OCI-LY1 (cell line): Measurements from ENCODE around the gene SPOCK1.

ENCODE experiments used
- H2AFZ ChIP-seq: fragments of 200-600 bp; sonication (generic), shearing (Covaris generic); 2 replicates; pipeline ENCODE4 v1.6.0; 2014; ENCODE audit warnings: antibody characterized with exemption, mild to moderate bottlenecking, low read length
- H3F3A ChIP-seq: fragments of 200-600 bp; sonication (generic), shearing (Covaris generic); 2 replicates; pipeline ENCODE4 v1.6.0; 2014; ENCODE audit warnings: mild to moderate bottlenecking, antibody characterized with exemption, low read length, moderate library complexity; ENCODE audit not compliant: insufficient read depth
- H3K27ac ChIP-seq: fragments of 200-600 bp; sonication (generic); 2 replicates; pipeline ENCODE4 v1.5.1; 2014; ENCODE audit warnings: low read length, mixed run types, mild to moderate bottlenecking, low read depth; ENCODE audit not compliant: poor library complexity, severe bottlenecking
- H3K27me3 ChIP-seq: fragments of 200-600 bp; sonication (generic); 2 replicates; pipeline ENCODE4 v1.6.0; 2014; ENCODE audit warnings: antibody characterized with exemption, mild to moderate bottlenecking, low read length, moderate library complexity; ENCODE audit not compliant: insufficient read depth
- H3K36me3 ChIP-seq: fragments of 200-600 bp; sonication (generic); 2 replicates; pipeline ENCODE4 v1.6.1; 2014; ENCODE audit warnings: mild to moderate bottlenecking, antibody characterized with exemption, low read length, moderate library complexity, mixed read lengths; ENCODE audit not compliant: insufficient read depth
- H3K4me1 ChIP-seq: fragments of 200-600 bp; sonication (generic); 2 replicates; pipeline ENCODE4 v1.5.1; 2014; ENCODE audit warnings: mild to moderate bottlenecking, low read length, moderate library complexity; ENCODE audit not compliant: insufficient read depth, severe bottlenecking
- H3K4me2 ChIP-seq: fragments of 200-600 bp; sonication (generic), shearing (Covaris generic); 2 replicates; pipeline ENCODE4 v1.6.1; 2014; ENCODE audit warnings: low read length
- H3K4me3 ChIP-seq: fragments of 200-600 bp; sonication (generic); 2 replicates; pipeline ENCODE4 v1.5.1; 2014; ENCODE audit warnings: low read length, low read depth, mild to moderate bottlenecking, mixed read lengths; ENCODE audit not compliant: poor library complexity, severe bottlenecking
- H3K79me2 ChIP-seq: fragments of 200-600 bp; shearing (Covaris generic); 2 replicates; pipeline ENCODE4 v1.6.1; 2016; ENCODE audit warnings: mixed run types, low read length, mixed read lengths; ENCODE audit not compliant: insufficient read depth
- H3K9ac ChIP-seq: fragments of 200-600 bp; sonication (generic), shearing (Covaris generic); 2 replicates; pipeline ENCODE4 v1.6.1; 2014; ENCODE audit warnings: mild to moderate bottlenecking, low read length, mixed read lengths
- H3K9me2 ChIP-seq: fragments of 200-600 bp; sonication (generic), shearing (Covaris generic); 2 replicates; pipeline ENCODE4 v1.6.1; 2014; ENCODE audit warnings: low read depth, mild to moderate bottlenecking, low read length, mixed read lengths
- H3K9me3 ChIP-seq: fragments of 200-600 bp; shearing (Covaris generic); 2 replicates; pipeline ENCODE4 v1.6.1; 2014; ENCODE audit warnings: low read length, mixed read lengths
- H4K20me1 ChIP-seq: fragments of 200-600 bp; sonication (generic), shearing (Covaris generic); 2 replicates; pipeline ENCODE4 v1.6.0; 2016; ENCODE audit warnings: mild to moderate bottlenecking, low read length; ENCODE audit not compliant: insufficient read depth
- CTCF ChIP-seq: fragments of 200-600 bp; sonication (generic), shearing (Covaris generic); IDR thresholded peaks from 2 replicates; pipeline ENCODE4 v1.5.1; 2017; ENCODE audit warnings: mild to moderate bottlenecking, antibody characterized with exemption, low read length, moderate library complexity, mixed read lengths
- EZH2 ChIP-seq: fragments of 200-600 bp; sonication (generic), shearing (Covaris generic); IDR thresholded peaks from 2 replicates; pipeline ENCODE4 v1.8.0; 2017; ENCODE audit warnings: borderline replicate concordance, mixed run types, mild to moderate bottlenecking, antibody characterized with exemption, low read length, moderate library complexity, mixed read lengths

The SPOCK1 gene

DNA sequence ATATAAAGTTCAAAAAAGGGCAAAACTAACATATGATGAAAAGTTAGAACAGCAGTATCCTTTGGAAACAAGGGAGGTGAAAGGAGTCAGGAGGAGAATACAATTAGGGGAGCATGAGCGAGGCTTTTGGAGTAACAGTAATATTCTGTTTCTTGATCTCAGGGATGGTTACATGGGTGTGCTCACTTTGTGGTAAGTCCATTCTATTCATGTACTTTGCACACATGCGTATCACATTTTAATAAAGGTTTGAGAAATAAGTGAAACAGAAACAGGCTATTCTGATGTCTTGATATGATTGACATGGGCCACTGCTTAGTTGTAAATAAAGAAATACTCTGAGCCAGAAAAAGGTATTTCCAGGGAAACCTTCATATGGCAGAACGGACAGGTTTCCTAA is 208.8 kb downstream of the SPOCK1 start:
- TF ChIP-seq EZH2 (no peak), CTCF (no peak)
- no peaks in the 10 kb centered on the region for H4K20me1 ChIP-seq
- H3K27me3 ChIP-seq, result peaks cover 4% of the 10 kb centered on the region; the same call in 1 of the 2 replicates
- H3K9ac ChIP-seq, result no peak overlapping the region
- no peak overlapping the region for H3K27ac ChIP-seq
- no peaks in the 10 kb centered on the region for H3K79me2 ChIP-seq
- H3K36me3 ChIP-seq, result no peaks in the 10 kb centered on the region
- H3K4me3 ChIP-seq, result no peak overlapping the region
- no peaks in the 10 kb centered on the region for H3K4me1 ChIP-seq
- no peaks in the 10 kb centered on the region for H3K9me2 ChIP-seq
- H3K4me2 ChIP-seq, result no peak overlapping the region
- no peak overlapping the region for H2AFZ ChIP-seq
- no peaks in the 10 kb centered on the region for H3K9me3 ChIP-seq
- H3F3A ChIP-seq, result no peaks in the 10 kb centered on the region

- Histone ChIP-seq H3K9ac (no peak overlapping the region), H3K4me2 (no peak overlapping the region), H3K79me2 (no peaks in the 10 kb centered on the region), H3K36me3 (no peaks in the 10 kb centered on the region), H3K27me3 (peaks cover 4% of the 10 kb centered on the region; the same call in 1 of the 2 replicates), H3K4me1 (no peaks in the 10 kb centered on the region), H2AFZ (no peak overlapping the region), H4K20me1 (no peaks in the 10 kb centered on the region), H3K4me3 (no peak overlapping the region), H3K27ac (no peak overlapping the region), H3K9me3 (no peaks in the 10 kb centered on the region), H3F3A (no peaks in the 10 kb centered on the region), H3K9me2 (no peaks in the 10 kb centered on the region)
- TF ChIP-seq CTCF, result no peak
- TF ChIP-seq EZH2, result no peak
Measured at GRCh38 chr5:137289856-137290255, 209.3 kb downstream of the SPOCK1 start.

DNA sequence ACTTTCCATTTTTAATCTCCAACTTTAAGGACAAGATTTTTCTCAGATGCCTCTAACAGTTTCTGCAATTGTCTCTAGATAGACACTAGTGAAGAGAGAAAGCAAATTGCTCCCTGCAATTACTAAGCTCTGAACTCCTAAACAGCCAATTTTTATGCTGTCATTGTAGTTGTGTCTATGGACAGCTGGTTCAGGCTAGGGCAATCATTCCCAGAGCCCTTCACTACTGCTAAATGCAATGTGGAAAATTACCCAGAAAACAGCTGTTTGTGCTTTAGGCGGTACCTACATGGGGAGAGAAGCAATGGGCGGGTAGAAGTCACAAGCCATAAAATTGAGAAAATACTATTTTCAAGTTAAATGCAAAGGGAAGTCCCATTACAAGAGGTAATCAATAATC is 211.6 kb downstream of the SPOCK1 start:
- H3K79me2 ChIP-seq, result no peaks in the 10 kb centered on the region
- no peak overlapping the region for H3K4me2 ChIP-seq
- H3K9me3 ChIP-seq, result no peaks in the 10 kb centered on the region
- no peak overlapping the region for H3K9ac ChIP-seq
- H2AFZ ChIP-seq, result no peak overlapping the region
- no peak for TF ChIP-seq CTCF
- no peak for TF ChIP-seq EZH2
- H3K27me3 ChIP-seq, result peaks cover 4% of the 10 kb centered on the region; the same call in 1 of the 2 replicates
- no peaks in the 10 kb centered on the region for H3K4me1 ChIP-seq
- H4K20me1 ChIP-seq, result no peaks in the 10 kb centered on the region
- H3K27ac ChIP-seq, result no peak overlapping the region
- H3K36me3 ChIP-seq, result no peaks in the 10 kb centered on the region
- H3F3A ChIP-seq, result no peaks in the 10 kb centered on the region
- H3K4me3 ChIP-seq, result no peak overlapping the region
- H3K9me2 ChIP-seq, result no peaks in the 10 kb centered on the region
